ENCODE measurements around the gene KLC3.
A peak's percentile ranks its signal among the peaks of the same experiment; 100 is the strongest.

Gene KLC3

GRCh38 chr19:45349430-45349941, 8.9 kb downstream of the KLC3 start:
- DNase-seq, result no peak

GRCh38 chr19:45350477-45351058, 10.0 kb downstream of the KLC3 start:
- no peak for DNase-seq

- DNase-seq, result no peak
Observed at GRCh38 chr19:45351401-45351952, 10.9 kb downstream of the KLC3 start.

- DNase-seq, result no peak
Observed at GRCh38 chr19:45352062-45352461, 11.5 kb downstream of the KLC3 start.

GRCh38 chr19:45352471-45352870, 11.9 kb downstream of the KLC3 start:
- DNase-seq, result no peak

- DNase-seq, result no peak
Observed at GRCh38 chr19:45352914-45353796, 12.6 kb downstream of the KLC3 start.

GRCh38 chr19:45354241-45354842, 13.8 kb downstream of the KLC3 start:
- no peak for DNase-seq

- DNase-seq, result no peak
Observed at GRCh38 chr19:45355402-45355801, 14.9 kb downstream of the KLC3 start.

GRCh38 chr19:45355910-45356309, 15.4 kb downstream of the KLC3 start:
- no peak for DNase-seq

GRCh38 chr19:45356760-45357444, 16.4 kb downstream of the KLC3 start:
- no peak for DNase-seq

- no peak for DNase-seq
Observed at GRCh38 chr19:45357445-45357783, 16.9 kb downstream of the KLC3 start.

GRCh38 chr19:45358213-45358792, 17.8 kb downstream of the KLC3 start:
- no peak for DNase-seq

GRCh38 chr19:45361608-45362007, 21.1 kb downstream of the KLC3 start:
- DNase-seq, result no peak

- DNase-seq, result no peak
Observed at GRCh38 chr19:45362291-45362690, 21.7 kb downstream of the KLC3 start.

GRCh38 chr19:45363861-45364459, 23.4 kb downstream of the KLC3 start:
- DNase-seq, result no peak

- DNase-seq, result no peak
Observed at GRCh38 chr19:45364696-45365095, 24.1 kb downstream of the KLC3 start.

- DNase-seq, result no peak
Observed at GRCh38 chr19:45368127-45368526, 27.6 kb downstream of the KLC3 start.

GRCh38 chr19:45368737-45369340, 28.3 kb downstream of the KLC3 start:
- no peak for DNase-seq

- peak; percentile 99 for DNase-seq
Observed at GRCh38 chr19:45370410-45371204, 30.1 kb downstream of the KLC3 start, which contains the start of gene ERCC2. Gene ERCC2 (minus strand): TSS chr19:45370573. CDS start chr19:45370540, 33 bp downstream.

- no peak for DNase-seq
Observed at GRCh38 chr19:45376045-45376724, 35.6 kb downstream of the KLC3 start.
